ENCODE measurements around the gene ZNF587B.
"Not testable (repeated sequence)": the region's sequence is repeated elsewhere in the genome, so short reads cannot be mapped to it uniquely, and the experiment has no call there.

- not testable (repeated sequence) for TF ChIP-seq POLR2A (IDR thresholded peaks at IDR 0.05); CTCF (IDR thresholded peaks at IDR 0.05 in 8 of 11, conservative IDR thresholded peaks at IDR 0.05 in 3 of 11); POLR2AphosphoS5 (IDR thresholded peaks at IDR 0.05)
Observed at GRCh38 chr19:57849162-57849665, 19.1 kb downstream of the ZNF587B start.
